ENCODE results near the gene BTBD9. TPM values are rescaled to one million over a fixed set of nuclear protein-coding genes. Genes with fewer than 3 reads are reported as not detected.

The BTBD9 gene
- total and polyA plus RNA-seq, 5 donors from 2014 or later, result 11.6 to 79.7 (median 16.7) TPM

DNA sequence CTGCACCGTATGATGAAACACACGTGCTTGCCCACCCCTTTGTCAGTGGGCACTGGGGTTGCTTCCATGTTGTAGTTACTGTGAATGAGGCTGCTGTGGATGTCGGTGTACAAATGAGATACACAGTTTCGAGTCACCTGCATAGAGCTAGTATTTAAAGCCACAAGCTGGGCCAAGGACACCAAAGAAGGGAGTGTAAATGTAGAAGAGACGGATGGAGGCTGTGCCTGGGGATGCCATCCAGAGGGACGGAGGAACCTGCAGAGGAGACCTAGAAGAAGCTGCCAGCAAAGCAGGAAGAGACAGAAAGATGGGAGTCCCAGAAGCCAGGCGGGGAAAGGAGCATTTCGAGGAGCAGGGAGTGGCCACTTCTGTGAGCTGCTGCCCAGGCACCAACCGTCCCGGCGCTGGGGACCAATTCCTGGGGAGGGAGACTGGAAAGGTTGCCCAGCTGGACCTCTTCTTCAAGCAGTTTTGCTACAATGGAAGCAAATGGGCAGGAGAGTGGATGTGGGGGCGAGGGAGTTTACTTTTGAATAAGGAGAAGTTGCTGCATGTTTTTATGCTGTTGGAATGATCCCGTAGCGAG lies 480.9 kb downstream of the BTBD9 start:
- Mint-ChIP-seq H3K27me3 (no peaks in the 10 kb centered on the region), H3K27ac (peak overlapping the region in 2 of 3 donors; percentile 25 to 83), H3K36me3 (peaks cover 18% of the 10 kb centered on the region), H3K4me1 (no peaks in the 10 kb centered on the region), H3K9me3 (peaks cover 0 to 1% (median 0%) of the 10 kb centered on the region in 7 donors), H3K4me3 (no peak overlapping the region)
- ATAC-seq (ENCODE audit: low read depth in 2 of 2), result no peak
- H3K9me3 ChIP-seq (ENCODE audit: control insufficient read depth in 2 of 2, low read length in 2 of 2), result no peaks in the 10 kb centered on the region
- H3K27ac ChIP-seq (ENCODE audit: insufficient read depth, low read length, poor library complexity, severe bottlenecking), result no peak overlapping the region
- no peaks in the 10 kb centered on the region for H3K27me3 ChIP-seq (ENCODE audit: control insufficient read depth, insufficient read depth, low read length)
- no peaks in the 10 kb centered on the region for H3K36me3 ChIP-seq (ENCODE audit: control insufficient read depth, insufficient read depth, low read length)
- no peak overlapping the region for H3K4me3 ChIP-seq (ENCODE audit: low read depth, low read length)
- DNase-seq, result no peak
- H3K4me1 ChIP-seq (ENCODE audit: control insufficient read depth, insufficient read depth, low read length, poor library complexity, severe bottlenecking), result no peaks in the 10 kb centered on the region

DNA sequence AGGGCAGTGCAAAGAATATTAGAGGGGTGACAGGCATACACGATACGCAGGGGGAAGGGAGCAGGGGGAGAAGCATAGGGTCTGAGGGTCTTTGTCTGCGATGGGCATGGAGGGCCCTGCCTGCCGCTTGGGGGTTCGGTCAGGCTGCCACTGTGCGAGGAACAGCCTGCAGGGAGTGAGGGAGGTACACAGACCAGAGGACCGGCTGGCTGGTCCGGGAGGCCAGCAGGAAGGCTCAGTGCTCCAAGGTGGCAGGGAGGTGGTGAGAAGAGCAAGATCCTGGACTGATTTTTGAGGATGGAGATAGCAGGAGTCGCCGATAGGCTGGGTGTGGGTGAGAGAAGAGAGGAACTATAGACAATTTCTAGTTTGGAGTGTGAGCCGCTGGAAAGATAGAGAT lies 481.8 kb downstream of the BTBD9 start:
- Mint-ChIP-seq H3K27me3 (no peaks in the 10 kb centered on the region), H3K4me3 (no peak overlapping the region), H3K9me3 (no peaks in the 10 kb centered on the region), H3K27ac (peak overlapping the region in 1 of 3 donors; percentile 63), H3K36me3 (peaks cover 18% of the 10 kb centered on the region), H3K4me1 (no peaks in the 10 kb centered on the region)
- no peak overlapping the region for H3K27ac ChIP-seq (ENCODE audit: insufficient read depth, low read length, poor library complexity, severe bottlenecking)
- H3K27me3 ChIP-seq (ENCODE audit: control insufficient read depth, insufficient read depth, low read length), result no peaks in the 10 kb centered on the region
- ATAC-seq (ENCODE audit: low read depth in 2 of 2), result no peak
- H3K36me3 ChIP-seq (ENCODE audit: control insufficient read depth, insufficient read depth, low read length), result no peaks in the 10 kb centered on the region
- DNase-seq, result no peak
- no peak overlapping the region for H3K4me3 ChIP-seq (ENCODE audit: low read depth, low read length)
- H3K9me3 ChIP-seq (ENCODE audit: control insufficient read depth in 2 of 2, low read length in 2 of 2), result no peaks in the 10 kb centered on the region
- no peaks in the 10 kb centered on the region for H3K4me1 ChIP-seq (ENCODE audit: control insufficient read depth, insufficient read depth, low read length, poor library complexity, severe bottlenecking)

DNA sequence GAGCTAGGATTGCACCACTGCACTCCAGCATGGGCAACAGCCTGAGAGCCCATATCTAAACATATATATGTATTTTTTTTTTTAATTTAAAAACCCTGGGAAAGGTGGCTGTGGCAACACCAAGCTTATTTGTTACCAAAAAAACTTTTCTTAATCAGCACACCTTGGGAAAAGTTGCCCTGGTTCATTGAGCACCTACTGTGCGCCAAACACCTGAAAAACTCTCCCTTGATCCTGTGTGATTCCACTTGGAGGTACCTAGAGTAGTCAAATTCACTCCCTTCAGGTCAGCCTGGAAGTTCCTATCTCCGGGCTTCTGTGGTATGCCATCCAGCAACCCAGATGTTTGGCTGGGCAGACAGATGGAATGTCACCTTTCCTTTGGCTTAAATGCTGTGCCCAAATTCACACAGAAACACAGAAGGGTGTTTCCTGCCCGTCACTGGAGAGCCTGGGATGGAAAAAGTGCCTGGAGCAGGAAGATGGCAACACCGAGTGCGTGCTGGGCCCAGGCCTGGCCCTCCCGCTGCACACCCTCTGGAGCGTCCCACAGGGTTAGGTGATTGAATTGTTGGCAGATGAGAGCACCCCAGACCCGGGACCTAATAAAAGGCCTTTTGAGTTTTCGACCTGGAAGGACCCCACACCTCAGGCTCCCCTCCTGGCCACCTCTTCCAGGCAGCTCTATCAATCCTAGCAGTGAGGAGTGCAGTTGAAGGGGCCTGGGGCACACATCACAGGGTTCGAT lies 482.7 kb downstream of the BTBD9 start:
- Histone ChIP-seq H3K4me3 (ENCODE audit: low read depth, low read length) (no peak overlapping the region), H3K27ac (ENCODE audit: insufficient read depth, low read length, poor library complexity, severe bottlenecking) (no peak overlapping the region), H3K36me3 (ENCODE audit: control insufficient read depth, insufficient read depth, low read length) (peaks cover 2% of the 10 kb centered on the region), H3K4me1 (ENCODE audit: control insufficient read depth, insufficient read depth, low read length, poor library complexity, severe bottlenecking) (no peaks in the 10 kb centered on the region), H3K9me3 (ENCODE audit: control insufficient read depth in 2 of 2, low read length in 2 of 2) (no peaks in the 10 kb centered on the region), H3K27me3 (ENCODE audit: control insufficient read depth, insufficient read depth, low read length) (no peaks in the 10 kb centered on the region)
- Mint-ChIP-seq H3K27ac (peak overlapping the region in 1 of 3 donors; percentile 11), H3K36me3 (peaks cover 18% of the 10 kb centered on the region), H3K27me3 (no peaks in the 10 kb centered on the region), H3K9me3 (no peaks in the 10 kb centered on the region), H3K4me1 (no peaks in the 10 kb centered on the region), H3K4me3 (no peak overlapping the region)
- ATAC-seq (ENCODE audit: low read depth in 2 of 2) (no peak), DNase-seq (no peak)

DNA sequence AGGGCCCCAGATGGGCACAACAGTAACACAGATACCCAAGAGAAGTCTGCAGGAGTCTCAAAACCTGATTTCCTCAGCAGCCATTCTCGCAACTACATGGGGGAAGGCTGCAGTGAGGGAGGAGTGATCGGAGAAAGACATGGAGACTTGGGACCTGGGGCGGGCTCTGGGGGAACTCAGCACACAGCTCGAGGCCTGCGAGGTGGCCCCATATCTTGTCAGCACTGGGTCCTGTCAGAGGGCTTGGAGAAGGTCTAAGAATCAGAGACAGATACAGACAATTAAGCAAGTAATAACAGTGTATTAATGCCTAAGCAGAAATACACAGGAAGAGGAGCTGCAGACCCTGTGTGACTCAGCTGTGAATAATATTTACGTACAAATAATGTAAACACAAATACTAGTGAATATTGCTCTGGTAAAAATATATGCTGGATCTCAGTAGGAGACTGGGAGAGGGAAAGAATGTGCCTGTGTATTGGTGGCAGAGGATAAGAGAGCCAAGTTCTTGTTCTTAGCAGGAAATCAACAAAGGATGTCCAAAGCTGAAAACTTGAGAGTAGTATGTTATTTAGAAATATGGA lies 484.0 kb downstream of the BTBD9 start:
- ATAC-seq (ENCODE audit: low read depth in 2 of 2) (no peak), DNase-seq (no peak)
- Mint-ChIP-seq H3K9me3 (no peaks in the 10 kb centered on the region), H3K36me3 (peaks cover 19% of the 10 kb centered on the region), H3K4me3 (no peak overlapping the region), H3K27me3 (no peaks in the 10 kb centered on the region), H3K4me1 (no peaks in the 10 kb centered on the region), H3K27ac (peak overlapping the region in 2 of 3 donors; percentile 39 to 79)
- Histone ChIP-seq H3K4me1 (ENCODE audit: control insufficient read depth, insufficient read depth, low read length, poor library complexity, severe bottlenecking) (no peaks in the 10 kb centered on the region), H3K27me3 (ENCODE audit: control insufficient read depth, insufficient read depth, low read length) (no peaks in the 10 kb centered on the region), H3K27ac (ENCODE audit: insufficient read depth, low read length, poor library complexity, severe bottlenecking) (no peak overlapping the region), H3K9me3 (ENCODE audit: control insufficient read depth in 2 of 2, low read length in 2 of 2) (no peaks in the 10 kb centered on the region), H3K4me3 (ENCODE audit: low read depth, low read length) (no peak overlapping the region), H3K36me3 (ENCODE audit: control insufficient read depth, insufficient read depth, low read length) (peaks cover 2% of the 10 kb centered on the region)

DNA sequence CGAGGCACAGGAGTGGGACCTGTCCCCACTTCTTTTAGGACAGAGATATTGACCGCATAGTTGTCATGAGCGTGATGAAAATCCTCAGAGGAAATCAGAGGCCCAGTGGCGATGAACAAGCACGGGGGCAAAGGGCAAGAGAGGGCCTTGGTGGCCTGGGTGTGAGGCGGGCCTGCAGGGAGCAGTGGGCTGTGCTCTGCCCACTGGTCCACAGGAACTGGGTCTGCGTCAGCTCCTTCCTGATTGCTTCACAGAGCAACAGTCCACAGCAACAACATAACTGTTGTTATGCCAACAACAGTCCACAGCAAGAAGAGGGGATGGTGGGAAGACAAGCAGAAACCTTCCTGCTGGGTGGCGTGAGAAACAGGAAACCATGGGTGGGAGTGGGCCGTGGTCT lies 484.6 kb downstream of the BTBD9 start:
- Mint-ChIP-seq H3K9me3 (no peaks in the 10 kb centered on the region), H3K27ac (peak overlapping the region in 1 of 3 donors; percentile 79), H3K27me3 (no peaks in the 10 kb centered on the region), H3K4me1 (no peaks in the 10 kb centered on the region), H3K36me3 (peaks cover 20% of the 10 kb centered on the region), H3K4me3 (peak overlapping the region in 1 of 4 donors; percentile 54)
- Histone ChIP-seq H3K36me3 (ENCODE audit: control insufficient read depth, insufficient read depth, low read length) (peaks cover 2% of the 10 kb centered on the region), H3K9me3 (ENCODE audit: control insufficient read depth in 2 of 2, low read length in 2 of 2) (no peaks in the 10 kb centered on the region), H3K27me3 (ENCODE audit: control insufficient read depth, insufficient read depth, low read length) (no peaks in the 10 kb centered on the region), H3K4me1 (ENCODE audit: control insufficient read depth, insufficient read depth, low read length, poor library complexity, severe bottlenecking) (no peaks in the 10 kb centered on the region), H3K4me3 (ENCODE audit: low read depth, low read length) (no peak overlapping the region), H3K27ac (ENCODE audit: insufficient read depth, low read length, poor library complexity, severe bottlenecking) (no peak overlapping the region)
- DNase-seq, result no peak
- ATAC-seq (ENCODE audit: low read depth in 2 of 2), result no peak

DNA sequence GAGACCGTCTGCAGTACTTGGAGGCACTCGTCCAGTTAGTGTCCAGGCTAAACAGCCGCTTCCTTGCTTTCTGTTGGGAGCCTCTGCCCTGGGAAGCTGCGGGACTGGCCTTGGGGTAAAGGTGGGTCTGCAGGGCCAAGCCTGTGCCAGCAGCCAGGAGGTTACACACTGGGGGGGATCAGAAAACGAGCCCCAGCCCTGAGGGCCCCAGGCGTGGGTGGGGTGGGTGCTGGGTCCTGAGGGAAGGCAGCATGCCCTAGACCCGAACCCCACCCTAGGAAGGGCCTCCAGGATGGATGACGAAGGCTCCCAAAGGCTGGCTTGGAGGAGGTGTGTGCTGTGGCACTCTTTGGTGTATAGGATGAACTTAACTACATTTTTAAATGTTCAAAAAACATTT lies 485.0 kb downstream of the BTBD9 start:
- H3K4me3 ChIP-seq (ENCODE audit: low read depth, low read length), result no peak overlapping the region
- H3K36me3 ChIP-seq (ENCODE audit: control insufficient read depth, insufficient read depth, low read length), result peaks cover 2% of the 10 kb centered on the region
- no peaks in the 10 kb centered on the region for H3K9me3 ChIP-seq (ENCODE audit: control insufficient read depth in 2 of 2, low read length in 2 of 2)
- no peak overlapping the region for H3K27ac ChIP-seq (ENCODE audit: insufficient read depth, low read length, poor library complexity, severe bottlenecking)
- ATAC-seq (ENCODE audit: low read depth in 2 of 2), result no peak
- no peaks in the 10 kb centered on the region for H3K27me3 Mint-ChIP-seq
- H3K4me3 Mint-ChIP-seq, result no peak overlapping the region
- no peak for DNase-seq
- H3K36me3 Mint-ChIP-seq, result peaks cover 16% of the 10 kb centered on the region
- H3K27ac Mint-ChIP-seq, result peak overlapping the region in 1 of 3 donors; percentile 79
- no peaks in the 10 kb centered on the region for H3K27me3 ChIP-seq (ENCODE audit: control insufficient read depth, insufficient read depth, low read length)
- no peaks in the 10 kb centered on the region for H3K4me1 ChIP-seq (ENCODE audit: control insufficient read depth, insufficient read depth, low read length, poor library complexity, severe bottlenecking)
- no peaks in the 10 kb centered on the region for H3K9me3 Mint-ChIP-seq
- H3K4me1 Mint-ChIP-seq, result no peaks in the 10 kb centered on the region

DNA sequence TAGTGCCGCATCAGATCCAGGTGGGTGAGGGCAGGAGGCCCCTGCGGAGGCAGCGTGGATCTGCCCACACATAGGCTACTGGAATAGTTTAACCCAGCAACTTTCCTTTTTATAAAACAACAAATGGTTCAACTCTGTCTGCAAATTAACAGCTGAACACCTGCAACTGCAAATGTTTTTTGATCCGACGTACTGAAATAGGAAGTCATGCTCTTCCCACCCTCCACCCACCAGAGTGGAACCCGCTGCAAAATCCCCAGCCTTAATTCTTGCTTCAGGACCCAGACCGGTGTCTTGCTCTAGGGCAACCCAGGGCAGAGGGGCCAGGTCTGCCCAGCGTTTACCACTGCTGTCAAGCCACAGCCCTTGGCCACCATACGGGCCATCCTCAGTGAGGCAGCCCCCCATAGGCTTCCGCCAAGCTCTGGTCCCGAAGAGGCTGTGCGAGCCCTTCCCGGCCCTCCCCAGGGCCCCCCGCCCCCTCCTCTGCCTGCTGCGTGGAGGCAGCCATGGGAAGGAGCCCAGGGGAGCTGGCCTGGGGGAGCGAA lies 485.9 kb downstream of the BTBD9 start:
- Histone ChIP-seq H3K36me3 (ENCODE audit: control insufficient read depth, insufficient read depth, low read length) (peaks cover 10% of the 10 kb centered on the region), H3K4me1 (ENCODE audit: control insufficient read depth, insufficient read depth, low read length, poor library complexity, severe bottlenecking) (no peaks in the 10 kb centered on the region), H3K4me3 (ENCODE audit: low read depth, low read length) (no peak overlapping the region), H3K27ac (ENCODE audit: insufficient read depth, low read length, poor library complexity, severe bottlenecking) (no peak overlapping the region), H3K27me3 (ENCODE audit: control insufficient read depth, insufficient read depth, low read length) (no peaks in the 10 kb centered on the region), H3K9me3 (ENCODE audit: control insufficient read depth in 2 of 2, low read length in 2 of 2) (no peaks in the 10 kb centered on the region)
- no peaks in the 10 kb centered on the region for H3K27me3 Mint-ChIP-seq
- H3K36me3 Mint-ChIP-seq, result peaks cover 14% of the 10 kb centered on the region
- DNase-seq (no peak), ATAC-seq (ENCODE audit: low read depth in 2 of 2) (no peak)
- no peak overlapping the region for H3K27ac Mint-ChIP-seq
- no peaks in the 10 kb centered on the region for H3K9me3 Mint-ChIP-seq
- H3K4me1 Mint-ChIP-seq, result no peaks in the 10 kb centered on the region
- H3K4me3 Mint-ChIP-seq, result no peak overlapping the region

Measured in CD4-positive, CD25-positive, alpha-beta regulatory T cell (primary cell).